C4-2B (cell line): ENCODE results near the gene TBX10.

ENCODE experiments used
- ZFX ChIP-seq: fragments of 450-650 bp; IDR thresholded peaks from 2 replicates; pipeline ENCODE4 v1.6.1; 2017
- TF ChIP-seq, protein P1 (sequence below): fragments of 450-650 bp; conservative IDR thresholded peaks from 2 replicates; pipeline ENCODE4 v1.5.1; 2017; ENCODE audit warnings: mild to moderate bottlenecking

- TF ChIP-seq, protein P1, sequence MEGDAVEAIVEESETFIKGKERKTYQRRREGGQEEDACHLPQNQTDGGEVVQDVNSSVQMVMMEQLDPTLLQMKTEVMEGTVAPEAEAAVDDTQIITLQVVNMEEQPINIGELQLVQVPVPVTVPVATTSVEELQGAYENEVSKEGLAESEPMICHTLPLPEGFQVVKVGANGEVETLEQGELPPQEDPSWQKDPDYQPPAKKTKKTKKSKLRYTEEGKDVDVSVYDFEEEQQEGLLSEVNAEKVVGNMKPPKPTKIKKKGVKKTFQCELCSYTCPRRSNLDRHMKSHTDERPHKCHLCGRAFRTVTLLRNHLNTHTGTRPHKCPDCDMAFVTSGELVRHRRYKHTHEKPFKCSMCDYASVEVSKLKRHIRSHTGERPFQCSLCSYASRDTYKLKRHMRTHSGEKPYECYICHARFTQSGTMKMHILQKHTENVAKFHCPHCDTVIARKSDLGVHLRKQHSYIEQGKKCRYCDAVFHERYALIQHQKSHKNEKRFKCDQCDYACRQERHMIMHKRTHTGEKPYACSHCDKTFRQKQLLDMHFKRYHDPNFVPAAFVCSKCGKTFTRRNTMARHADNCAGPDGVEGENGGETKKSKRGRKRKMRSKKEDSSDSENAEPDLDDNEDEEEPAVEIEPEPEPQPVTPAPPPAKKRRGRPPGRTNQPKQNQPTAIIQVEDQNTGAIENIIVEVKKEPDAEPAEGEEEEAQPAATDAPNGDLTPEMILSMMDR, result no peak
- no peak for TF ChIP-seq ZFX
Observed at GRCh38 chr11:67668192-67668551, 28.6 kb upstream of the TBX10 start.
